ENCODE results near the gene PLPPR5.
"Not testable (repeated sequence)": the region's sequence is repeated elsewhere in the genome, so short reads cannot be mapped to it uniquely, and the experiment has no call there.

The PLPPR5 gene

GRCh38 chr1:98903261-98903660, 101.4 kb downstream of the PLPPR5 start:
- Histone ChIP-seq H3K4me1 (ENCODE audit: control insufficient read depth, insufficient read depth, low read length, poor library complexity, severe bottlenecking) (no peaks in the 10 kb centered on the region), H3K27ac (ENCODE audit: insufficient read depth, low read length, poor library complexity, severe bottlenecking) (no peak overlapping the region)

GRCh38 chr1:98898940-98899339, 105.7 kb downstream of the PLPPR5 start:
- no peaks in the 10 kb centered on the region for H3K27me3 ChIP-seq (replicated peaks; ENCODE audit: control insufficient read depth, insufficient read depth, low read length, poor library complexity, severe bottlenecking)
- no peak overlapping the region for H3K4me3 ChIP-seq (ENCODE audit: insufficient read depth, low read depth, low read length, poor library complexity, severe bottlenecking)
- H3K27ac ChIP-seq (ENCODE audit: insufficient read depth, low read length, poor library complexity, severe bottlenecking) = no peak overlapping the region
- H3K9me3 ChIP-seq (ENCODE audit: control insufficient read depth, low read length) = no peaks in the 10 kb centered on the region
- no peak for DNase-seq
- no peaks in the 10 kb centered on the region for H3K36me3 ChIP-seq (ENCODE audit: control insufficient read depth, insufficient read depth, low read length)
- H3K4me1 ChIP-seq (ENCODE audit: control insufficient read depth, insufficient read depth, low read length, poor library complexity, severe bottlenecking) = no peaks in the 10 kb centered on the region

More at GRCh38 chr1:98903261-98903660, 101.4 kb downstream of the PLPPR5 start:
- Histone ChIP-seq H3K27me3 (replicated peaks; ENCODE audit: control insufficient read depth, insufficient read depth, low read length, poor library complexity, severe bottlenecking) (no peaks in the 10 kb centered on the region), H3K36me3 (ENCODE audit: control insufficient read depth, insufficient read depth, low read length) (no peaks in the 10 kb centered on the region), H3K9me3 (ENCODE audit: control insufficient read depth, low read length) (no peaks in the 10 kb centered on the region), H3K4me3 (ENCODE audit: insufficient read depth, low read depth, low read length, poor library complexity, severe bottlenecking) (no peak overlapping the region)
- DNase-seq = no peak

- H3K36me3 ChIP-seq (ENCODE audit: control insufficient read depth, insufficient read depth, low read length) = no peaks in the 10 kb centered on the region
- H3K4me1 ChIP-seq (ENCODE audit: control insufficient read depth, insufficient read depth, low read length, poor library complexity, severe bottlenecking) = no peaks in the 10 kb centered on the region
- no peaks in the 10 kb centered on the region for H3K27me3 ChIP-seq (replicated peaks; ENCODE audit: control insufficient read depth, insufficient read depth, low read length, poor library complexity, severe bottlenecking)
- no peak overlapping the region for H3K4me3 ChIP-seq (ENCODE audit: insufficient read depth, low read depth, low read length, poor library complexity, severe bottlenecking)
- no peak for DNase-seq
- no peak overlapping the region for H3K27ac ChIP-seq (ENCODE audit: insufficient read depth, low read length, poor library complexity, severe bottlenecking)
- no peaks in the 10 kb centered on the region for H3K9me3 ChIP-seq (ENCODE audit: control insufficient read depth, low read length)
Measured at GRCh38 chr1:98897479-98897878, 107.2 kb downstream of the PLPPR5 start.

GRCh38 chr1:98896711-98897445, 107.8 kb downstream of the PLPPR5 start:
- Histone ChIP-seq H3K36me3 (ENCODE audit: control insufficient read depth, insufficient read depth, low read length) (no peaks in the 10 kb centered on the region), H3K27me3 (replicated peaks; ENCODE audit: control insufficient read depth, insufficient read depth, low read length, poor library complexity, severe bottlenecking) (no peaks in the 10 kb centered on the region), H3K4me3 (ENCODE audit: insufficient read depth, low read depth, low read length, poor library complexity, severe bottlenecking) (no peak overlapping the region), H3K9me3 (ENCODE audit: control insufficient read depth, low read length) (no peaks in the 10 kb centered on the region), H3K27ac (ENCODE audit: insufficient read depth, low read length, poor library complexity, severe bottlenecking) (no peak overlapping the region), H3K4me1 (ENCODE audit: control insufficient read depth, insufficient read depth, low read length, poor library complexity, severe bottlenecking) (no peaks in the 10 kb centered on the region)
- no peak for DNase-seq

- Histone ChIP-seq H3K9me3 (ENCODE audit: control insufficient read depth, low read length) (no peaks in the 10 kb centered on the region), H3K4me1 (ENCODE audit: control insufficient read depth, insufficient read depth, low read length, poor library complexity, severe bottlenecking) (no peaks in the 10 kb centered on the region), H3K27ac (ENCODE audit: insufficient read depth, low read length, poor library complexity, severe bottlenecking) (no peak overlapping the region), H3K36me3 (ENCODE audit: control insufficient read depth, insufficient read depth, low read length) (no peaks in the 10 kb centered on the region), H3K27me3 (replicated peaks; ENCODE audit: control insufficient read depth, insufficient read depth, low read length, poor library complexity, severe bottlenecking) (no peaks in the 10 kb centered on the region), H3K4me3 (ENCODE audit: insufficient read depth, low read depth, low read length, poor library complexity, severe bottlenecking) (no peak overlapping the region)
- DNase-seq = no peak
Measured at GRCh38 chr1:98893371-98893770, 111.3 kb downstream of the PLPPR5 start.

GRCh38 chr1:98888869-98889268, 115.8 kb downstream of the PLPPR5 start:
- Histone ChIP-seq H3K27ac (ENCODE audit: insufficient read depth, low read length, poor library complexity, severe bottlenecking) (no peak overlapping the region), H3K36me3 (ENCODE audit: control insufficient read depth, insufficient read depth, low read length) (no peaks in the 10 kb centered on the region), H3K4me1 (ENCODE audit: control insufficient read depth, insufficient read depth, low read length, poor library complexity, severe bottlenecking) (no peaks in the 10 kb centered on the region), H3K4me3 (ENCODE audit: insufficient read depth, low read depth, low read length, poor library complexity, severe bottlenecking) (no peak overlapping the region), H3K27me3 (replicated peaks; ENCODE audit: control insufficient read depth, insufficient read depth, low read length, poor library complexity, severe bottlenecking) (no peaks in the 10 kb centered on the region), H3K9me3 (ENCODE audit: control insufficient read depth, low read length) (no peaks in the 10 kb centered on the region)
- no peak for DNase-seq

- no peak for DNase-seq
- H3K27me3 ChIP-seq (replicated peaks; ENCODE audit: control insufficient read depth, insufficient read depth, low read length, poor library complexity, severe bottlenecking) = no peaks in the 10 kb centered on the region
Measured at GRCh38 chr1:98887507-98887906, 117.2 kb downstream of the PLPPR5 start.

GRCh38 chr1:98884864-98885263, 119.8 kb downstream of the PLPPR5 start:
- Histone ChIP-seq H3K36me3 (ENCODE audit: control insufficient read depth, insufficient read depth, low read length) (no peaks in the 10 kb centered on the region), H3K27ac (ENCODE audit: insufficient read depth, low read length, poor library complexity, severe bottlenecking) (no peak overlapping the region), H3K4me3 (ENCODE audit: insufficient read depth, low read depth, low read length, poor library complexity, severe bottlenecking) (no peak overlapping the region), H3K27me3 (replicated peaks; ENCODE audit: control insufficient read depth, insufficient read depth, low read length, poor library complexity, severe bottlenecking) (no peaks in the 10 kb centered on the region), H3K4me1 (ENCODE audit: control insufficient read depth, insufficient read depth, low read length, poor library complexity, severe bottlenecking) (no peaks in the 10 kb centered on the region), H3K9me3 (ENCODE audit: control insufficient read depth, low read length) (no peaks in the 10 kb centered on the region)
- no peak for DNase-seq

More at GRCh38 chr1:98887507-98887906, 117.2 kb downstream of the PLPPR5 start:
- Histone ChIP-seq H3K4me1 (ENCODE audit: control insufficient read depth, insufficient read depth, low read length, poor library complexity, severe bottlenecking) (no peaks in the 10 kb centered on the region), H3K36me3 (ENCODE audit: control insufficient read depth, insufficient read depth, low read length) (no peaks in the 10 kb centered on the region), H3K9me3 (ENCODE audit: control insufficient read depth, low read length) (no peaks in the 10 kb centered on the region), H3K27ac (ENCODE audit: insufficient read depth, low read length, poor library complexity, severe bottlenecking) (no peak overlapping the region), H3K4me3 (ENCODE audit: insufficient read depth, low read depth, low read length, poor library complexity, severe bottlenecking) (no peak overlapping the region)

- Histone ChIP-seq H3K27me3 (replicated peaks; ENCODE audit: control insufficient read depth, insufficient read depth, low read length, poor library complexity, severe bottlenecking) (no peaks in the 10 kb centered on the region), H3K4me3 (ENCODE audit: insufficient read depth, low read depth, low read length, poor library complexity, severe bottlenecking) (no peak overlapping the region), H3K9me3 (ENCODE audit: control insufficient read depth, low read length) (no peaks in the 10 kb centered on the region), H3K27ac (ENCODE audit: insufficient read depth, low read length, poor library complexity, severe bottlenecking) (no peak overlapping the region), H3K4me1 (ENCODE audit: control insufficient read depth, insufficient read depth, low read length, poor library complexity, severe bottlenecking) (no peaks in the 10 kb centered on the region), H3K36me3 (ENCODE audit: control insufficient read depth, insufficient read depth, low read length) (no peaks in the 10 kb centered on the region)
- DNase-seq = no peak
Measured at GRCh38 chr1:98881901-98882300, 122.8 kb downstream of the PLPPR5 start.

GRCh38 chr1:98881234-98881633, 123.4 kb downstream of the PLPPR5 start:
- H3K36me3 ChIP-seq (ENCODE audit: control insufficient read depth, insufficient read depth, low read length); H3K4me3 ChIP-seq (ENCODE audit: insufficient read depth, low read depth, low read length, poor library complexity, severe bottlenecking); DNase-seq; H3K9me3 ChIP-seq (ENCODE audit: control insufficient read depth, low read length); H3K27me3 ChIP-seq (replicated peaks; ENCODE audit: control insufficient read depth, insufficient read depth, low read length, poor library complexity, severe bottlenecking); H3K27ac ChIP-seq (ENCODE audit: insufficient read depth, low read length, poor library complexity, severe bottlenecking); H3K4me1 ChIP-seq (ENCODE audit: control insufficient read depth, insufficient read depth, low read length, poor library complexity, severe bottlenecking): not testable (repeated sequence)

All from effector memory CD4-positive, alpha-beta T cell (primary cell).